GM12891 (cell line): ENCODE results near the gene ABCB8. TPM values are rescaled to one million over a fixed set of nuclear protein-coding genes. Genes with fewer than 3 reads are reported as not detected.
A peak's percentile ranks its signal among the peaks of the same experiment; 100 is the strongest.

ENCODE experiments used
- DNase-seq: peaks from one replicate; pipeline ENCODE4 v3.0.0; 2011; ENCODE audit warnings: low spot score; ENCODE audit not compliant: insufficient read length
- FAIRE-seq: peaks from 2 replicates; lab custom pipeline; 2011; peaks lifted over from hg19 to GRCh38; lab: Jason Lieb, UNC
- PAX5 ChIP-seq: IDR thresholded peaks from 2 replicates; pipeline ENCODE4 v1.6.1; 2011; ENCODE audit warnings: low read length, moderate library complexity, mild to moderate bottlenecking; ENCODE audit not compliant: insufficient read depth, severe bottlenecking
- POLR2A ChIP-seq: IDR thresholded peaks from 2 replicates; pipeline ENCODE4 v1.6.1; 2011; ENCODE audit warnings: low read depth, low read length, control low read depth
- POLR2AphosphoS5 ChIP-seq: IDR thresholded peaks from 2 replicates; pipeline ENCODE4 v1.6.1; 2011; ENCODE audit warnings: low read depth, low read length, control low read depth
- POU2F2 ChIP-seq: IDR thresholded peaks from 2 replicates; pipeline ENCODE4 v1.6.1; 2011; ENCODE audit warnings: low read depth, mild to moderate bottlenecking, control low read depth, low read length, moderate library complexity
- SPI1 ChIP-seq: IDR thresholded peaks from 2 replicates; pipeline ENCODE4 v1.6.1; 2011; ENCODE audit warnings: low read depth, low read length, control low read depth
- TAF1 ChIP-seq: IDR thresholded peaks from 2 replicates; pipeline ENCODE4 v1.6.1; 2011; ENCODE audit warnings: low read depth, low read length, control low read depth
- polyA plus RNA-seq: library from polyadenylated mRNA; unstranded; fragments of >200 nt; gene quantifications from one replicate; pipeline ENCODE4 v1.2.1, GENCODE V29; 2012; ENCODE audit warnings: low read depth, missing spikeins, inconsistent platforms; ENCODE audit not compliant: missing spikeins

Gene ABCB8
- polyA plus RNA-seq = 10.9 TPM

- DNase-seq (peak; percentile 99), FAIRE-seq (peak; percentile 93)
- TF ChIP-seq POLR2AphosphoS5 (no peak), POLR2A (peak; percentile 48; the same call in 1 of the 2 replicates), SPI1 (peak; percentile 53; the same call in 1 of the 2 replicates)
Measured at GRCh38 chr7:151028131-151028947, at the start of gene ABCB8. ABCB8 (plus strand) TSS chr7:151028450; CDS start chr7:151028516, 66 bp downstream.

- TF ChIP-seq PAX5 = no peak
- TF ChIP-seq POLR2AphosphoS5 = no peak
- no peak for TF ChIP-seq SPI1
- TF ChIP-seq POU2F2 = no peak
- TF ChIP-seq TAF1 = no peak
- TF ChIP-seq POLR2A = no peak
- DNase-seq (no peak), FAIRE-seq (no peak)
Measured at GRCh38 chr7:150979713-150980390, 48.4 kb upstream of the ABCB8 start.

DNA sequence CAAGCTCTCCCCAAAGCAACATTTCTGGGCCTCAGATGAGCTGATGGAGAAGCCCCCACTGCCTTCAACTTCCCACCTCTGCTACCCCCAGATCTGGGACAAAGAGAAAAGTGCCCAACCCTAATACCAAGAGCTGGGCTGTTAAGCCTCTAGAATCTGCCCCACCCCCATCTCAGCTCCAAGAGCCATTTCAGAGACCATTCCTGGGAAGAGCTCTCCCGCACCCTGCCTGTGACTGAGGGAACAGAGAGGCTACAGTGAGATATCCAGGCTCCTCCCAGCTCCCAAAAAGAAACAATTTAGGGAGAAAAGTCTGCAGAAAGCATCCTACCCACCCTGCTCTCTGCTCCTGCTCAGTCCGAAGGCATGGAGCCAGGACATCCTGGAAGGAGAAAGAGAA is 47.6 kb upstream of the ABCB8 start:
- no peak for FAIRE-seq
- TF ChIP-seq SPI1 (no peak), POU2F2 (no peak), POLR2A (no peak), PAX5 (no peak), TAF1 (no peak), POLR2AphosphoS5 (no peak)
- DNase-seq = no peak

DNA sequence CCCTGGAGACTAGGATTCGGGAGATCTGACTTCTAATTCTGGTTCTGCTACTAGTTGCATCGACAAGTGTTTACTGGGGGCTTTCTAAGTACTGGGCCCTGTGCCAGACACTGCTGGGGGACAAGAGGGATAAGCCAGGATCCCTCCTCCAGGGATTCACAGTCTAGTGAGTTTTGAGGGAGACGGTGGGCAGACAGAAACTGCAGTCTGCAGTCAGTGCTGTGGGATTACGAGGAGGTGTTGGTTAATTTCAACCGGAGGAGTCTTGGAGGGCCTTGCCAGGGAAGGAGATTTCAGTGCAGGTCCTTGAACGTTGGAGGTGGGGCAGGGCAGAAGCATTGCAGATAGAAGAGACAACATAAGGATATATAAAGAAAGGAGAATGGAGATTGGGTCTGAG is 46.6 kb upstream of the ABCB8 start:
- no peak for TF ChIP-seq POLR2A
- no peak for TF ChIP-seq SPI1
- TF ChIP-seq POU2F2 = no peak
- TF ChIP-seq POLR2AphosphoS5 = no peak
- no peak for FAIRE-seq
- no peak for DNase-seq

DNA sequence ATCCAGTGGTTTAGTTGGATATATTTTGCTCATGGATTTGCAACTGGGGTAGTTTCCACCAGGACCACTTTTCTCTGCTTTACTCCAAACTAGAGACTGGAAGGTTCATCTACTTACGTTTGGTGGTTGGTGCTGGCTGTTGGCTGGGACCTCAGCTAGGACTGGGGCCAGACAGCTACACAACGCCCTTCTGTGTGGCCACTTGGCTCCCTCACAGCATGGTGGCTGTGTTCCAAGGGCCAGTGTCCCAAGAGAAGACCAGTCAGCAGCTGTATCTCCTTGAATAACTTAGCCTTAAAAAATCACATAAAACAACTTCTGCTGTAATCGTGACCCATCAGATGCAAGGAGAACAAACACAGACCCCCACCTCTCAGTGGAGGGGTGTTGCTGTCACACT is 45.9 kb upstream of the ABCB8 start:
- TF ChIP-seq POLR2AphosphoS5 = no peak
- TF ChIP-seq SPI1 = no peak
- no peak for TF ChIP-seq POLR2A
- no peak for TF ChIP-seq PAX5
- TF ChIP-seq TAF1 = no peak
- no peak for TF ChIP-seq POU2F2
- no peak for DNase-seq
- no peak for FAIRE-seq

DNA sequence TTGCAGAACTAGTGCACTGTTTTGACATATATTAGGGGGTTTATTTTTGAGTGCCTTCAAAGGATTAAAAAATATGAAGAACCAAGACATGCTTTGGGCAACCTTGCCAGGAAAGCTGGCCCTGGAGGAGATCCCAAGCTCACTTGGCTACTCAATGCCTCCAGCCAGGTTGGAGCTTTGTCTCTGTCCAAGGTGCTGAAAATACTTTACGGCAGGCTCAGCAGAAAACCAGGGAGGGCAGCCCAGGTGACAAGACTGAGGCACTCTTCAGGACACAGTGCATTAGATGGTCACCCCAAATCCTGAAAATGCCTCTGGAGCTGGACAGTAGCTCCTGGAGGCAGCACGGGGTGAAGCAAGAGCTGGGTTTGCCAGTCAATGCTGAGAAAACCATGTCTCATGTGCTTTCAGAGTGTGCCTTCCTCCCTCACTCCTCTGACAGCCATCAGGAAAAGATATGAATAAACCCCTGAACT is 44.3 kb upstream of the ABCB8 start:
- no peak for TF ChIP-seq PAX5
- no peak for TF ChIP-seq POLR2A
- TF ChIP-seq TAF1 = no peak
- TF ChIP-seq SPI1 = no peak
- TF ChIP-seq POLR2AphosphoS5 = no peak
- TF ChIP-seq POU2F2 = no peak
- no peak for DNase-seq
- no peak for FAIRE-seq

- DNase-seq (no peak), FAIRE-seq (peak; percentile 9)
- TF ChIP-seq PAX5 (peak; percentile 8), SPI1 (no peak)
Measured at GRCh38 chr7:150986099-150986512, 42.1 kb upstream of the ABCB8 start.

- no peak for DNase-seq
- no peak for FAIRE-seq
- TF ChIP-seq POU2F2 (no peak), TAF1 (no peak), POLR2AphosphoS5 (no peak), PAX5 (no peak), SPI1 (no peak), POLR2A (no peak)
Measured at GRCh38 chr7:150986556-150986955, 41.7 kb upstream of the ABCB8 start.
